DND-41 (cell line): ENCODE data around the gene KLHDC8B.

ENCODE experiments used
- ATAC-seq: fragments of 200-7000 bp; cut with Tn5 transposase; 3 replicates; pipeline ENCODE4 v1.9.1; 2021; ENCODE audit warnings: low read depth; ENCODE audit not compliant: insufficient read depth
- DNase-seq: peaks from one replicate; pipeline ENCODE4 v3.0.0-alpha.2; 2020
- H2AFZ ChIP-seq: 2 replicates; pipeline ENCODE4 v1.6.0; 2012; ENCODE audit warnings: low read depth, low read length
- H3K27ac ChIP-seq: 2 replicates; pipeline ENCODE4 v1.5.1; 2012; ENCODE audit warnings: low read length, inconsistent platforms
- H3K27me3 ChIP-seq: fragments of 200-600 bp; sonication (generic); 2 replicates; pipeline ENCODE4 v1.6.0; 2012; ENCODE audit warnings: low read length, mild to moderate bottlenecking, inconsistent platforms; ENCODE audit not compliant: insufficient read depth, poor library complexity
- H3K36me3 ChIP-seq: 2 replicates; pipeline ENCODE4 v1.5.1; 2012; ENCODE audit warnings: low read length, inconsistent platforms; ENCODE audit not compliant: insufficient read depth
- H3K4me1 ChIP-seq: 2 replicates; pipeline ENCODE4 v1.5.1; 2012; ENCODE audit warnings: mild to moderate bottlenecking, low read length; ENCODE audit not compliant: insufficient read depth
- H3K4me2 ChIP-seq: 2 replicates; pipeline ENCODE4 v1.6.0; 2012; ENCODE audit warnings: mild to moderate bottlenecking, moderate library complexity, low read length, inconsistent platforms; ENCODE audit not compliant: insufficient read depth
- H3K4me3 ChIP-seq, 2 experiments: fragments of 200-600 bp in 1 of 2; shearing (Covaris generic) in 1 of 2; 2 replicates each; pipeline ENCODE4 v1.5.1; 2012 to 2016; ENCODE audit warnings: inconsistent platforms in 2 of 2, low read length in 2 of 2, mild to moderate bottlenecking in 2 of 2, low read depth in 1 of 2, moderate library complexity in 1 of 2
- H3K79me2 ChIP-seq: 2 replicates; pipeline ENCODE4 v1.6.0; 2012; ENCODE audit warnings: low read length, inconsistent platforms; ENCODE audit not compliant: insufficient read depth
- H3K9ac ChIP-seq: 2 replicates; pipeline ENCODE4 v1.6.0; 2012; ENCODE audit warnings: low read depth, mild to moderate bottlenecking, inconsistent platforms, low read length, moderate library complexity
- H3K9me3 ChIP-seq: 2 replicates; pipeline ENCODE4 v1.5.1; 2012; ENCODE audit warnings: low read length, moderate library complexity, mild to moderate bottlenecking, inconsistent platforms; ENCODE audit not compliant: insufficient read depth, severe bottlenecking
- H4K20me1 ChIP-seq: 2 replicates; pipeline ENCODE4 v1.6.0; 2012; ENCODE audit warnings: low read length; ENCODE audit not compliant: insufficient read depth
- CTCF ChIP-seq: IDR thresholded peaks from 2 replicates; pipeline ENCODE4 v1.5.1; 2012; ENCODE audit warnings: borderline replicate concordance, low read length, moderate library complexity, mild to moderate bottlenecking; ENCODE audit not compliant: poor library complexity, severe bottlenecking; ENCODE audit errors: extremely low read depth
- EZH2 ChIP-seq: IDR thresholded peaks from 3 replicates; pipeline ENCODE4 v1.6.1; 2012; ENCODE audit warnings: borderline replicate concordance, low read depth, mild to moderate bottlenecking, moderate library complexity, low read length, inconsistent platforms; ENCODE audit not compliant: severe bottlenecking

Gene KLHDC8B

GRCh38 chr3:49171119-49171774, at the start of gene KLHDC8B:
KLHDC8B (plus strand) TSS chr3:49171598; CDS start chr3:49172770, 1,172 bp downstream.
- ATAC-seq = peak; percentile 83
- no peaks in the 10 kb centered on the region for H4K20me1 ChIP-seq
- peak within 1 kb of the TSS; percentile 52 for H3K9ac ChIP-seq
- H2AFZ ChIP-seq = peak within 1 kb of the TSS; percentile 76
- peak within 1 kb of the TSS; percentile 92 for H3K4me2 ChIP-seq
- H3K9me3 ChIP-seq = peaks cover 7% of the 10 kb centered on the region
- DNase-seq = peak; percentile 73
- H3K4me3 ChIP-seq = peak within 1 kb of the TSS; percentile 8 to 63; a peak in 3 of 4 replicates
- H3K4me1 ChIP-seq = peaks cover 27% of the 10 kb centered on the region
- peak within 1 kb of the TSS; percentile 24; the same call in 1 of the 2 replicates for H3K27ac ChIP-seq
- H3K27me3 ChIP-seq = no peaks in the 10 kb centered on the region
- no peaks in the 10 kb centered on the region; the same call in 1 of the 2 replicates for H3K36me3 ChIP-seq
- peaks cover 4% of the 10 kb centered on the region for H3K79me2 ChIP-seq
- peak; percentile 84 for TF ChIP-seq CTCF
- TF ChIP-seq EZH2 = no peak

- Histone ChIP-seq H3K36me3 (peaks cover 35% of the 10 kb centered on the region), H3K4me2 (no peak overlapping the region), H2AFZ (no peak overlapping the region), H3K4me1 (peaks cover 23% of the 10 kb centered on the region), H3K4me3 (no peak overlapping the region), H4K20me1 (peaks cover 6% of the 10 kb centered on the region; the same call in 1 of the 2 replicates), H3K27ac (no peak overlapping the region), H3K27me3 (no peaks in the 10 kb centered on the region), H3K9ac (no peak overlapping the region), H3K9me3 (no peaks in the 10 kb centered on the region), H3K79me2 (peaks cover 19% of the 10 kb centered on the region)
- no peak for TF ChIP-seq EZH2
- no peak for TF ChIP-seq CTCF
- no peak for DNase-seq
- ATAC-seq = no peak
Measured at GRCh38 chr3:49122022-49122421, 49.4 kb upstream of the KLHDC8B start.

- Histone ChIP-seq H2AFZ (no peak overlapping the region), H3K9ac (no peak overlapping the region), H3K4me2 (no peak overlapping the region), H4K20me1 (peaks cover 6% of the 10 kb centered on the region; the same call in 1 of the 2 replicates), H3K9me3 (no peaks in the 10 kb centered on the region), H3K4me1 (peaks cover 23% of the 10 kb centered on the region), H3K4me3 (no peak overlapping the region), H3K79me2 (peaks cover 19% of the 10 kb centered on the region), H3K27me3 (no peaks in the 10 kb centered on the region), H3K36me3 (peaks cover 31% of the 10 kb centered on the region), H3K27ac (no peak overlapping the region)
- no peak for TF ChIP-seq CTCF
- no peak for TF ChIP-seq EZH2
- no peak for DNase-seq
- no peak for ATAC-seq
Measured at GRCh38 chr3:49122451-49122850, 48.9 kb upstream of the KLHDC8B start.
